ENCODE measurements around the gene MTR.

Gene MTR

GRCh38 chr1:236760986-236761385 is 34.1 kb upstream of the MTR start:
- H3K27me3 ChIP-seq (ENCODE audit: insufficient read depth, low read depth) = no peaks in the 10 kb centered on the region
- H3K36me3 ChIP-seq (ENCODE audit: insufficient read depth) = no peaks in the 10 kb centered on the region
- no peaks in the 10 kb centered on the region for H3K4me1 ChIP-seq (ENCODE audit: low read depth, poor library complexity, severe bottlenecking)
- TF ChIP-seq, protein P1, sequence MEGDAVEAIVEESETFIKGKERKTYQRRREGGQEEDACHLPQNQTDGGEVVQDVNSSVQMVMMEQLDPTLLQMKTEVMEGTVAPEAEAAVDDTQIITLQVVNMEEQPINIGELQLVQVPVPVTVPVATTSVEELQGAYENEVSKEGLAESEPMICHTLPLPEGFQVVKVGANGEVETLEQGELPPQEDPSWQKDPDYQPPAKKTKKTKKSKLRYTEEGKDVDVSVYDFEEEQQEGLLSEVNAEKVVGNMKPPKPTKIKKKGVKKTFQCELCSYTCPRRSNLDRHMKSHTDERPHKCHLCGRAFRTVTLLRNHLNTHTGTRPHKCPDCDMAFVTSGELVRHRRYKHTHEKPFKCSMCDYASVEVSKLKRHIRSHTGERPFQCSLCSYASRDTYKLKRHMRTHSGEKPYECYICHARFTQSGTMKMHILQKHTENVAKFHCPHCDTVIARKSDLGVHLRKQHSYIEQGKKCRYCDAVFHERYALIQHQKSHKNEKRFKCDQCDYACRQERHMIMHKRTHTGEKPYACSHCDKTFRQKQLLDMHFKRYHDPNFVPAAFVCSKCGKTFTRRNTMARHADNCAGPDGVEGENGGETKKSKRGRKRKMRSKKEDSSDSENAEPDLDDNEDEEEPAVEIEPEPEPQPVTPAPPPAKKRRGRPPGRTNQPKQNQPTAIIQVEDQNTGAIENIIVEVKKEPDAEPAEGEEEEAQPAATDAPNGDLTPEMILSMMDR (conservative IDR thresholded peaks at IDR 0.05; ENCODE audit: low read depth, low read length) = no peak
- H3K9ac ChIP-seq = no peak overlapping the region
- H3K4me2 ChIP-seq = no peak overlapping the region
- H4K20me1 ChIP-seq (ENCODE audit: insufficient read depth) = no peaks in the 10 kb centered on the region
- no peak overlapping the region for H3K27ac ChIP-seq
- no peak overlapping the region for H2AFZ ChIP-seq (ENCODE audit: low read depth)
- H3K4me3 ChIP-seq (IDR thresholded peaks at IDR 0.05; ENCODE audit: insufficient read depth, low read depth, low read length) = no peak overlapping the region
- no peaks in the 10 kb centered on the region for H3K79me2 ChIP-seq (ENCODE audit: insufficient read depth, low read depth)

DNA sequence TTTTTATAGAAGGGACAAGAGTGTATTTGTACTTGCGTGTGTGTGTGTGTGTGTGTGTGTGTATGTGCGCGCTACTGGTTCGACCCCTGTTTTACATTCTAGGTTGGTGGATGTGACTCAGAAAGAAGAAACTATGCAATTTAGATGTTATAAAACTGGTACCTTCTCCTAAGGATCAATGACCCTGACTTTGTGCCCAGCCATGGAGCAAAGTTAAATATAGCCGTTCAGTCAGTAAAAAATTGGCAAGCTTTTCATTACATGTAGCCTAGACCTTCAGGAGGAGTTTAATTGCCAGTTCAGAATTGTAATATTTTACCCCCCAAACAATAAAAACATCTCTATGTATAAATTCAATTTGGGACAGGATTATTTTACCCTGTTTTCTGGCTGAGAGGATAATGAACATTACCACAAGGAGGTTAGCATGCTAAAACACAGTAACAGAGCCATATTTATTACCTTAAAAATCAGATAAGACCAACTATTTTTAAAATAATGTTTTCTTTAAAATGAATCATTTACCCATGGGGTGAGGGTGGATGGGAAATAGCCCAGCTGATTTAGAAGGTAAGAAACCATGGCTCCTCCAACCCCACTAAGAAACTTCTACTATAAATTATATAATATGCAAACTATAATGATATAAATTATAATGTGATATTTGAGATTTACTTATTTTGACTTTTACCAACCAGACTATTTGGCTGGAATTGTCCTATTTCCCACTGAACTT is 33.5 kb upstream of the MTR start:
- no peaks in the 10 kb centered on the region for H4K20me1 ChIP-seq (ENCODE audit: insufficient read depth)
- no peaks in the 10 kb centered on the region for H3K36me3 ChIP-seq (ENCODE audit: insufficient read depth)
- TF ChIP-seq, protein P1 (conservative IDR thresholded peaks at IDR 0.05; ENCODE audit: low read depth, low read length) = no peak
- no peak overlapping the region for H3K4me2 ChIP-seq
- H3K4me1 ChIP-seq (ENCODE audit: low read depth, poor library complexity, severe bottlenecking) = no peaks in the 10 kb centered on the region
- H2AFZ ChIP-seq (ENCODE audit: low read depth) = no peak overlapping the region
- no peak overlapping the region for H3K9ac ChIP-seq
- H3K27ac ChIP-seq = no peak overlapping the region
- H3K79me2 ChIP-seq (ENCODE audit: insufficient read depth, low read depth) = no peaks in the 10 kb centered on the region
- no peak overlapping the region for H3K4me3 ChIP-seq (IDR thresholded peaks at IDR 0.05; ENCODE audit: insufficient read depth, low read depth, low read length)
- no peaks in the 10 kb centered on the region for H3K27me3 ChIP-seq (ENCODE audit: insufficient read depth, low read depth)

GRCh38 chr1:236762410-236762809 is 32.7 kb upstream of the MTR start:
- no peaks in the 10 kb centered on the region for H3K79me2 ChIP-seq (ENCODE audit: insufficient read depth, low read depth)
- TF ChIP-seq, protein P1 (conservative IDR thresholded peaks at IDR 0.05; ENCODE audit: low read depth, low read length) = no peak
- no peaks in the 10 kb centered on the region for H3K27me3 ChIP-seq (ENCODE audit: insufficient read depth, low read depth)
- no peaks in the 10 kb centered on the region for H3K36me3 ChIP-seq (ENCODE audit: insufficient read depth)
- H4K20me1 ChIP-seq (ENCODE audit: insufficient read depth) = no peaks in the 10 kb centered on the region
- no peak overlapping the region for H3K4me3 ChIP-seq (IDR thresholded peaks at IDR 0.05; ENCODE audit: insufficient read depth, low read depth, low read length)
- H2AFZ ChIP-seq (ENCODE audit: low read depth) = no peak overlapping the region
- H3K4me2 ChIP-seq = no peak overlapping the region
- no peak overlapping the region for H3K27ac ChIP-seq
- no peak overlapping the region for H3K9ac ChIP-seq
- no peaks in the 10 kb centered on the region for H3K4me1 ChIP-seq (ENCODE audit: low read depth, poor library complexity, severe bottlenecking)

- no peak overlapping the region for H3K27ac ChIP-seq
- no peak overlapping the region for H3K9ac ChIP-seq
- H3K4me1 ChIP-seq (ENCODE audit: low read depth, poor library complexity, severe bottlenecking) = no peaks in the 10 kb centered on the region
- H3K36me3 ChIP-seq (ENCODE audit: insufficient read depth) = no peaks in the 10 kb centered on the region
- H3K4me2 ChIP-seq = no peak overlapping the region
- TF ChIP-seq, protein P1 (conservative IDR thresholded peaks at IDR 0.05; ENCODE audit: low read depth, low read length) = no peak
- H4K20me1 ChIP-seq (ENCODE audit: insufficient read depth) = no peaks in the 10 kb centered on the region
- H3K79me2 ChIP-seq (ENCODE audit: insufficient read depth, low read depth) = no peaks in the 10 kb centered on the region
- no peaks in the 10 kb centered on the region for H3K27me3 ChIP-seq (ENCODE audit: insufficient read depth, low read depth)
- H3K4me3 ChIP-seq (IDR thresholded peaks at IDR 0.05; ENCODE audit: insufficient read depth, low read depth, low read length) = no peak overlapping the region
- H2AFZ ChIP-seq (ENCODE audit: low read depth) = no peak overlapping the region
Observed at GRCh38 chr1:236765831-236766230, 29.3 kb upstream of the MTR start.
